Fibroblast of the aortic adventitia (primary cell): ENCODE measurements around the gene DHPS. TPM values are rescaled to one million over a fixed set of nuclear protein-coding genes. Genes with fewer than 3 reads are reported as not detected.

ENCODE experiments used
- DNase-seq: peaks from one replicate; pipeline ENCODE4 v3.0.0-alpha.2; 2010; ENCODE audit warnings: low read depth
- H3K4me3 ChIP-seq: 2 replicates; pipeline ENCODE4 v1.5.1; 2011; ENCODE audit warnings: low read depth, mild to moderate bottlenecking, control low read depth, low read length, moderate library complexity
- total RNA-seq: library from RNA; depleted of rRNA; stranded (reverse); fragments of >200 nt; gene quantifications from 2 replicates; pipeline ENCODE4 v1.2.3, GENCODE V29; 2012; ENCODE audit warnings: low replicate concordance
- TF ChIP-seq, protein P1 (sequence below): IDR thresholded peaks from 2 replicates; pipeline ENCODE4 v1.5.1; 2011; ENCODE audit warnings: mild to moderate bottlenecking, low read length, control low read depth, inconsistent platforms; ENCODE audit not compliant: insufficient read depth

DHPS gene
- total RNA-seq, 1 donor, result 46.2 TPM

DNA sequence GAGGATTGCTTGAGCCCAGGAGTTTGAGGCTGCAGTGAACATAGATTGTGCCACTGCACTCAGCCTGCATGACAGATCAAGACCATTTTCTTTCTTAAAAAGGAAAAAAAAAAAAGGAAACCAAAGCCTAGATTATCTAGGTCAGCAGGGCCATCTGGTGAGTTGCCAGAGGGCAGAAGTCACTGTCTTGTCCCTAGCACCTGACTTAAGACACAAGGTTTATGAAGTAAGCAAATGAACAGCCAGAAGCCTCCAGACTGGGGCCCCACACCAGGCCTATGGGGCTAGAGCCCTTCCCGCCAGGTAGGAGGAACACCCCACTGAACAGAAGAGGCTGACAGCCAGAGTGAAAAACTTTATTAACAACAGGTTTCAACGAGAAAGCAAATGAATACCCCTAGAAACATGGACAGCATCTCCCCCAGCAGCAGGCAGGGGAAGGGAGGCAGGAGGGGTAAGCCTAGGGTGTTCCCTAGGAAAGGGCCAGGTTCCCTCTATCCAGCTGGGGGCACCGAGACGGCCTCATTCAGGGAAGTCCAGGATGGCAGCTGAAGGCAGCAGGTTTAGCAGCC is 13.9 kb downstream of the DHPS start:
- peak overlapping the region; percentile 94 for H3K4me3 ChIP-seq
- TF ChIP-seq, protein P1, sequence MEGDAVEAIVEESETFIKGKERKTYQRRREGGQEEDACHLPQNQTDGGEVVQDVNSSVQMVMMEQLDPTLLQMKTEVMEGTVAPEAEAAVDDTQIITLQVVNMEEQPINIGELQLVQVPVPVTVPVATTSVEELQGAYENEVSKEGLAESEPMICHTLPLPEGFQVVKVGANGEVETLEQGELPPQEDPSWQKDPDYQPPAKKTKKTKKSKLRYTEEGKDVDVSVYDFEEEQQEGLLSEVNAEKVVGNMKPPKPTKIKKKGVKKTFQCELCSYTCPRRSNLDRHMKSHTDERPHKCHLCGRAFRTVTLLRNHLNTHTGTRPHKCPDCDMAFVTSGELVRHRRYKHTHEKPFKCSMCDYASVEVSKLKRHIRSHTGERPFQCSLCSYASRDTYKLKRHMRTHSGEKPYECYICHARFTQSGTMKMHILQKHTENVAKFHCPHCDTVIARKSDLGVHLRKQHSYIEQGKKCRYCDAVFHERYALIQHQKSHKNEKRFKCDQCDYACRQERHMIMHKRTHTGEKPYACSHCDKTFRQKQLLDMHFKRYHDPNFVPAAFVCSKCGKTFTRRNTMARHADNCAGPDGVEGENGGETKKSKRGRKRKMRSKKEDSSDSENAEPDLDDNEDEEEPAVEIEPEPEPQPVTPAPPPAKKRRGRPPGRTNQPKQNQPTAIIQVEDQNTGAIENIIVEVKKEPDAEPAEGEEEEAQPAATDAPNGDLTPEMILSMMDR, result no peak
- no peak for DNase-seq

DNA sequence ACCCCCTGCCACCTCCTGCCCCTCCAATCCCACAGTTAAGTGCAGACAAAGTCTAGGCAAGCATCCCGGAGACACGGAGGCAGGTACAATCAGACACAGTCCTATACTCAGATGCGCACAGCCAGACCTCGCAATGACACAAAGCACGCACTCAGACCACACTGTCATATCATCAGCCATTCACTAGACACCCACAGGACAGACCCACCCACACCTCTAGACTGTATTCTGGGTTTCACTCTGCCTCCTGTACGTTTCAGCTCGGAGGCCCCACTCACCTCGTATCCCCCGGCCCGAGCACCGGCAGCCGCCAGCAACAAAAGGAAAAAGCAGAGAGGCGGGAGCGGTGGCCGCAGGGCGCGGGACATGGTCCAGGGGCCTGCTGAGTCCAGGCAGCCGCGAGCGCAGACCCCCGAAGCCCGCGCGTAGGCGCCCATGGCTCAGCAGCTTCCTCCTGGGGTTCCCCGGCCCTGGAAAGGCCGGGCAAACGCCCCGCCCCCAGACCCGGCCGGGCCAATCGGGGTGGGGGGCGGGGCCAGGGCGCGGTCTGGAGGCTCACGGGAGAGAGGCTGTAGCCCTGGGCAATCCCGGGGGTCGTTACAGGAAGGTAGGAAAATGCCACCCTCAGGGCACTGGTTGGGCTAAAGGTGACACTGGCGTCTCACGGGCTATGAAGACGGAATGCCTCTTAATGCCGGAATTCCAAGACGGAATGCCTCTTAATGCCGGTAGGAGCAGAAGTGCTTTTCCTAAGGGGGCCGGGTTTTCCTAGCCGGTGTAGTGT is 15.2 kb downstream of the DHPS start, which contains the start of the genes MAN2B1 and WDR83:
MAN2B1 (minus strand) TSS at position 478 of the 784 bp plus-strand sequence; CDS start at position 437, 41 bp downstream.
WDR83 (plus strand) TSS at position 543 of the 784 bp plus-strand sequence. CDS start 2,984 bp downstream, outside the sequence.
- TF ChIP-seq, protein P1, result no peak
- peak within 1 kb of the TSS; percentile 94 for H3K4me3 ChIP-seq
- DNase-seq, result peak; percentile 34

DNA sequence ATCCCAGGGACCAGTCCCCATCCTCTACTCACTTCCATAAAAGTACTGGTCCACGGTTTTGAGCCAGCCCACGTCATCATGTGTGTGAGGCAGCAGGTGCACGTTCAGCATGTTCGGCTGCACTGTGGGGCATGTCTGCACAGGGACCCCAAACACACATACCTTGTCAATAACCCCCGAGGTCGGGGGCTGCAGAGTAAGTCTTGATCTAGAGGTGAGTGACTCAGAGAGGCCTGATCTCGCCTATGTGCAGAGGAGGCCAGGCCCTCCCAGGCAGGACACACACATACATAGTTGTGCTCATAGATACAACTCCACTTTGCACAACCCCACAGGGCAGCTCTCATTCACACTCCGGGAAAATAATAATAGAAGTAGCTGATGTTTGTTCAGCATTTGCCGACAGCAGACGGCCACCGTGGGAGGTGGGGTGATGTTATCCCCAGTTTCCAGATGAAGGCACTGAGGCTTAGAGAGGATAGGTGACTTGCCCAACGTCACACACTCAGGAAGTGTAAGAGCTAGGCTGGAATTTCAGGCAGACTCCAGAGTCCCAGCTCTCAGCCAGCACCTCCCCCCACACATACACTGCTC is 15.9 kb downstream of the DHPS start:
- TF ChIP-seq, protein P1, result no peak
- peak overlapping the region; percentile 94 for H3K4me3 ChIP-seq
- DNase-seq, result no peak

DNA sequence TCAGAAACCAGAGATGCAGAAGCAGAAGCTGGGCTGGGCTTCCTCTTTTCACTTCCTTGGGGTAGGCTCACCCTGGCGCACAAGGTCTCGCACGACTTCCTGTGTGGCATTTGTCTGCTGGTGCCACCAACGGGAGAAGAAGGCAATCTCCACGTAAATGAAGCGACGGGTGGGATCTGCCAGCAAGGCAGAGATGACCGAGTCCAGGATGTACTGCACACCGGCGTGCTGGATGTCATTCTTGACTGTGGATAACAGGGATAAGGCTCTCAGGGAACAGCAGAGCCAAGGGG is 16.5 kb downstream of the DHPS start:
- no peak for DNase-seq
- TF ChIP-seq, protein P1, result no peak
- no peak overlapping the region for H3K4me3 ChIP-seq

DNA sequence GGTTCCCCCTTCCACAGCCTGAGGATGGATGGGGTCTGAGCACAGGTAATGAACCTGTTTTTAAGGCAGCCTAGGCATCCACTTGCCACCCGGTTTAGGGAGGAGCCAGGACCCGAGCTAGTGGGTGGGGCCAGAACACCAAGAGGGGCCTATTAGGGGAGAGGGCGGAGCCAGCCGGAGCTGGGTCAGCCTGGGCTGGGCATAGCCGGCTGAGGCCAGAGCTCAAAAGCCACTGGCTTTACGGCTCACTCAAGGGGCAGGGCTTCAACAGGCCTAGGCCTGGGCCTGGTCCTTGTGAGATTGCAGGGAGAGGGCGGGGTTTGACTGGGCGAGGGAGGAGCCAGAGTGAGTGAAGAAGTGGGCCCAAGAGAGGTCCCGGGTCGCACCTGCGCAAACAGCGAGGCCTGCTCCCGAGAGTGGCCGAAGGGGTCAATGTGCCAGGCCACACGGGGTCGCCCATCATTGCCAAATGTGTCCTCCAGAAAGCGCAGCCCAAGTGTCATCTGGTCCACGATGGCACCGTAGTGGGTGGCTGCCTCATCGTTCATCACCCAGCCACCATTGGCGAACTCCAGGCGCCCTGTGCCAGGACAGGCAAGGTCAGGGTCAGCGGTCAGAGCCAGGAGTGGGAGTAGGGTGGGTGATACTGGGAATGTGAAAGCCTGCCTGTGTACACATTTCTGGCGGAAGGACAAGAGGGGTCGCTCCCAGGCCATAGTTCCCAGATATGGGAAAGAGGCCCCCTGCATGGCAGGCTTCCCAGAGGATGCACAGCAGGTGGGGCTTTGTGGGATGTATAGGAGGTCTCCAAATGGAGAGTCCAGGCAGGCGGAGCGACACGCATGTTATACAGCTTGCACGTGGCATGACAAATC is 17.0 kb downstream of the DHPS start:
- H3K4me3 ChIP-seq, result no peak overlapping the region
- no peak for DNase-seq
- TF ChIP-seq, protein P1, result no peak

DNA sequence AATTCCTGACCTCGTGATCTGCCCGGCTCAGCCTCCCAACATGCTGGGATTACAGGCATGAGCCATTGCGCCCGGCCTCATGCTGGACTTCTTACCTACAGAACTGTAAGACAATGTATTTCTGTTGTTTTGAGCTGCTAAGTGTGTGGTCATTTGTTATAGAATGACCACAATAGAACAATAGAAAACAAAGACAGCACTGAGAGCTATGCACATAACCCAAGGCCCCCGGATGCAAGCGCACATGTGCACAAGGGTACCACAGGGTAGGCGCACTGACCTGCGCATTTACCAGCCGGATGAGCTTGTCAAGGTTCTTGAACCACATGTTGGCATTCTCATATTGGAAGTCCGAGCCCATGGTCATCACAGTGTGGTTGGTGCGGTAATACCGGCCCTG is 20.7 kb downstream of the DHPS start:
- no peak overlapping the region for H3K4me3 ChIP-seq
- no peak for DNase-seq
- TF ChIP-seq, protein P1, result no peak
